ENCODE results near the gene DOCK6. TPM values are rescaled to one million over a fixed set of nuclear protein-coding genes. Genes with fewer than 3 reads are reported as not detected.

DOCK6 gene
- total RNA-seq, 1 donor from 2014 or later, result 32.0 TPM

- ATAC-seq (ENCODE audit: poor library complexity) (no peak), DNase-seq (no peak)
- intact Hi-C loops (cut with DNase I), result loop anchor here (5.0 kb wide), 1 partner anchor 169 kb away; no protein-coding TSS in a partner anchor
These were observed 56.3 kb downstream of the DOCK6 start for GRCh38 chr19:11205939-11206570.

- ATAC-seq (ENCODE audit: poor library complexity), result no peak
- DNase-seq, result peak; percentile 71
- intact Hi-C loops (cut with DNase I), result loop anchor here (1.0 to 5.0 kb wide), 2 partner anchors 68 to 168 kb away; no protein-coding TSS in a partner anchor
These were observed 57.4 kb downstream of the DOCK6 start for GRCh38 chr19:11204943-11205349.

GRCh38 chr19:11204076-11204602, 58.2 kb downstream of the DOCK6 start:
- peak; percentile 4 for ATAC-seq (ENCODE audit: poor library complexity)
- DNase-seq, result no peak
- intact Hi-C loops (cut with DNase I), result loop anchor here (1.0 kb wide), 1 partner anchor 67 kb away; no protein-coding TSS in a partner anchor

- intact Hi-C loops (cut with DNase I), result loop anchor here (1.0 kb wide), 1 partner anchor 66 kb away; no protein-coding TSS in a partner anchor
- peak; percentile 85 for DNase-seq
- peak; percentile 74 for ATAC-seq (ENCODE audit: poor library complexity)
These were observed 58.9 kb downstream of the DOCK6 start for GRCh38 chr19:11203194-11204075.

- intact Hi-C loops (cut with DNase I), result no loop called here
- ATAC-seq (ENCODE audit: poor library complexity) (no peak), DNase-seq (no peak)
These were observed 59.7 kb downstream of the DOCK6 start for GRCh38 chr19:11202488-11203193.

- ATAC-seq (ENCODE audit: poor library complexity), result no peak
- intact Hi-C loops (cut with DNase I), result no loop called here
- DNase-seq, result no peak
These were observed 60.5 kb downstream of the DOCK6 start for GRCh38 chr19:11201791-11202190.

- DNase-seq (no peak), ATAC-seq (ENCODE audit: poor library complexity) (no peak)
- intact Hi-C loops (cut with DNase I), result no loop called here
These were observed 61.4 kb downstream of the DOCK6 start for GRCh38 chr19:11200931-11201330.

- intact Hi-C loops (cut with DNase I), result no loop called here
- ATAC-seq (ENCODE audit: poor library complexity) (no peak), DNase-seq (no peak)
These were observed 62.2 kb downstream of the DOCK6 start for GRCh38 chr19:11200015-11200574.

- ATAC-seq (ENCODE audit: poor library complexity) (no peak), DNase-seq (no peak)
- intact Hi-C loops (cut with DNase I), result no loop called here
These were observed 62.8 kb downstream of the DOCK6 start for GRCh38 chr19:11199517-11199916.

- intact Hi-C loops (cut with DNase I), result no loop called here
- no peak for DNase-seq
- ATAC-seq (ENCODE audit: poor library complexity), result no peak
These were observed 63.4 kb downstream of the DOCK6 start for GRCh38 chr19:11198769-11199424.

- intact Hi-C loops (cut with DNase I), result no loop called here
- ATAC-seq (ENCODE audit: poor library complexity) (no peak), DNase-seq (no peak)
These were observed 64.2 kb downstream of the DOCK6 start for GRCh38 chr19:11198175-11198534.

GRCh38 chr19:11197291-11198174, 64.8 kb downstream of the DOCK6 start, which contains the start of gene KANK2:
KANK2 (minus strand) TSS chr19:11197545; CDS start chr19:11194511, 3,034 bp downstream.
- ATAC-seq (ENCODE audit: poor library complexity), result peak; percentile 90

GRCh38 chr19:11196406-11197287, 65.7 kb downstream of the DOCK6 start:
- DNase-seq (peak; percentile 73), ATAC-seq (ENCODE audit: poor library complexity) (peak; percentile 45)
- intact Hi-C loops (cut with DNase I), result no loop called here

More at GRCh38 chr19:11197291-11198174, 64.8 kb downstream of the DOCK6 start, which contains the start of gene KANK2:
- peak; percentile 92 for DNase-seq
- intact Hi-C loops (cut with DNase I), result no loop called here

- DNase-seq (no peak), ATAC-seq (ENCODE audit: poor library complexity) (no peak)
- intact Hi-C loops (cut with DNase I), result no loop called here
These were observed 66.6 kb downstream of the DOCK6 start for GRCh38 chr19:11195681-11196080.

- no peak for ATAC-seq (ENCODE audit: poor library complexity)
- intact Hi-C loops (cut with DNase I), result no loop called here
- DNase-seq, result peak; percentile 61
These were observed 67.4 kb downstream of the DOCK6 start for GRCh38 chr19:11194656-11195558.
